Measurements from ENCODE around the gene HYAL2. TPM values are rescaled to one million over a fixed set of nuclear protein-coding genes. Genes with fewer than 3 reads are reported as not detected.
"Not testable (repeated sequence)": the region's sequence is repeated elsewhere in the genome, so short reads cannot be mapped to it uniquely, and the experiment has no call there.

Gene HYAL2
- total RNA-seq, 1 donor: 27.0 TPM

DNA sequence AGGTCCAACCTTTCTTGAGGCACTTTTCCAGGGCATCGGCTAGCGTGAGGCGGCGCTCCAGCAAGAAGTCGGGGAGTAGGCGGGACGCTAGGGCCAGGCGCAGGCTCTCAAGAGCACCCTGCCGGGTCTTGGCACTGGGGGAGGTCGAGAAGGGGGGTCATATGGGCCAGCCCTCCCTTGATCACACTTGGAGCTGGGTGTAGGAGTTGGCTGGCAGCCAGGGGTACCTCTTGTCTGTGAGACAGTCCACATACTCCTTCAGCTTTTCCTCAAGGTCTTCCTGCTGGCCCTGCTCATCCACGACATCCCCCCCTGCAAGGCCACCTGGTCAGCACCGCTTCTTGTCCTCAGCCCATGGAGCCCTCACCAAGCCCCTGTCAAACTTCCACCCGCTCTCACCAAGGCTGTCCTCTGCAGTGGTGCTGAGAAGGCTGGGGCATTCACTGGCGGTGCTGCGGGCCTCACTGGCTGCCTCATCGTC lies 32.3 kb downstream of the HYAL2 start:
- DNase-seq (ENCODE audit: low read depth): no peak
- no peak overlapping the region for H3K4me3 ChIP-seq (ENCODE audit: low read depth, low read length)
- TF ChIP-seq, protein P1, sequence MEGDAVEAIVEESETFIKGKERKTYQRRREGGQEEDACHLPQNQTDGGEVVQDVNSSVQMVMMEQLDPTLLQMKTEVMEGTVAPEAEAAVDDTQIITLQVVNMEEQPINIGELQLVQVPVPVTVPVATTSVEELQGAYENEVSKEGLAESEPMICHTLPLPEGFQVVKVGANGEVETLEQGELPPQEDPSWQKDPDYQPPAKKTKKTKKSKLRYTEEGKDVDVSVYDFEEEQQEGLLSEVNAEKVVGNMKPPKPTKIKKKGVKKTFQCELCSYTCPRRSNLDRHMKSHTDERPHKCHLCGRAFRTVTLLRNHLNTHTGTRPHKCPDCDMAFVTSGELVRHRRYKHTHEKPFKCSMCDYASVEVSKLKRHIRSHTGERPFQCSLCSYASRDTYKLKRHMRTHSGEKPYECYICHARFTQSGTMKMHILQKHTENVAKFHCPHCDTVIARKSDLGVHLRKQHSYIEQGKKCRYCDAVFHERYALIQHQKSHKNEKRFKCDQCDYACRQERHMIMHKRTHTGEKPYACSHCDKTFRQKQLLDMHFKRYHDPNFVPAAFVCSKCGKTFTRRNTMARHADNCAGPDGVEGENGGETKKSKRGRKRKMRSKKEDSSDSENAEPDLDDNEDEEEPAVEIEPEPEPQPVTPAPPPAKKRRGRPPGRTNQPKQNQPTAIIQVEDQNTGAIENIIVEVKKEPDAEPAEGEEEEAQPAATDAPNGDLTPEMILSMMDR (IDR thresholded peaks at IDR 0.05; ENCODE audit: insufficient read depth, low read length): no peak

DNA sequence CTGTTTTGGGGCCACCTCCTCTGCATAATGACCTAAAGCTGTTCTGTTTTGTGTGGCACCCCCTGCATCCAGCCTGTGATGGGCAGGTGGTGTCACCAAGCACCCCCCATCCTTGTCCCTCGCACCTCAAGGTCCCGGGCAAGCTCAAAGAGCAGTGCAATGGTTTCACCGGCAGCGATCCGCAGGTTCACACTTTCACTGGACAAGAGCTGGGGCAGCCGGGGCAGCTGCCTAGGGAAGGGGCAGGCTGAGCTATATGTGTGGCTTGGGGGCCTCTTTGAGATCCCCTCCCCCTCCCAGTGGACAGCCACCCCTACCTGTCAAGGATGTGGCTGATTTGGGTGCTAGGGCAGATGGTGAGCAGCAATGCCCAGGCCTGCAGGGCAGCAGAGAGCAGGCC lies 33.4 kb downstream of the HYAL2 start:
- TF ChIP-seq, protein P1 (IDR thresholded peaks at IDR 0.05; ENCODE audit: insufficient read depth, low read length): no peak
- no peak overlapping the region for H3K4me3 ChIP-seq (ENCODE audit: low read depth, low read length)
- DNase-seq (ENCODE audit: low read depth): no peak

DNA sequence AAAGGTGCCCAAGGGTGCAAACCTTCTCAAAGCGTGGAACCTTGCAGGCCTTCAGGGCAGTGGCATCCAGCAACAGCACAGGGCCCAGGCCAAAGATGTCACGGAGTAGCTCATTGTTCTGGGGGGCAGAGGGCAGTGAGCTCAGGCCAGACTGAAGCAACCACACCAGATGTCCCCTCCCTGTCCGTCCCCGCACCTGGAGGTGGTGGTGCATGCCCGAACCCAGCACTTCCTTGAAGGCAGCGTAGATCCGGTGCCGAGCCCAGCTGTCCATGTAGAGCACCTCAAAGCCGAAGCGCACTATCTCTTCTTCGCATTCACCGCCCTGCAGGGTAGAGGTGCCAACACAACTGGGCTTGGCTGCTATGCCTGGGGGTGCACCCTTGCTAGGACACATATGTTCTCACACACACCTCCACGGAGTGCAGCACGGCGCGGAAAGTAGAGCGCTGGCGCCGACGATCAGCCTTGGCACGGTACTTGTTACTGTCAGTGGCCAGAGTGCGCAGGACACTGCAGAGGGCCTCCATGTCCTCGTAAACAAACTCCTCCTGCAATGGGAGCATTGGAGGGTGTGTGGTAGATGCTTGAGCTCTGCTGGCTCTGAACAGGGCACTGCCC lies 34.0 kb downstream of the HYAL2 start:
- TF ChIP-seq, protein P1 (IDR thresholded peaks at IDR 0.05; ENCODE audit: insufficient read depth, low read length): no peak
- H3K4me3 ChIP-seq (ENCODE audit: low read depth, low read length): no peak overlapping the region
- DNase-seq (ENCODE audit: low read depth): no peak

DNA sequence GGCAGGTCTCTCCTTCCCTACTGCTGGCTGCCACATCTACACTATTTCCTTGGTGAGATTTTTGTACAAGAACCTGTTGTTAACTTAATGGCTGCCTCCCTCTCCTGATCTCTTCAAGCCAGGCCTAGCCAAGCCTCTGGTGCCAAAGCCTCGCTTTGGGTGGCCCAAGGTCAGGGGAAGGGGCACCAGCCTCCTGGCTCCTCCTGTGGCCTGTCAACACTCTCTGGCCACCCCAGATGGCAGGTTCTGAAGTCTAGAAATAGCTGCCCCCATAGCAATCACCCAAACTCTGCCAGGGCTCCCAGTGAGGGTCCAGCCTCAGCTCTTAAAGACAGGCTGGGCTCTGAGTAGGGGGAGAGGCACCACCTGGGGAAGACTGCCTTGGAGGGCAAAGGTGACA lies 35.3 kb downstream of the HYAL2 start:
- H3K4me3 ChIP-seq (ENCODE audit: low read depth, low read length): no peak overlapping the region
- no peak for DNase-seq (ENCODE audit: low read depth)
- TF ChIP-seq, protein P1 (IDR thresholded peaks at IDR 0.05; ENCODE audit: insufficient read depth, low read length): no peak

DNA sequence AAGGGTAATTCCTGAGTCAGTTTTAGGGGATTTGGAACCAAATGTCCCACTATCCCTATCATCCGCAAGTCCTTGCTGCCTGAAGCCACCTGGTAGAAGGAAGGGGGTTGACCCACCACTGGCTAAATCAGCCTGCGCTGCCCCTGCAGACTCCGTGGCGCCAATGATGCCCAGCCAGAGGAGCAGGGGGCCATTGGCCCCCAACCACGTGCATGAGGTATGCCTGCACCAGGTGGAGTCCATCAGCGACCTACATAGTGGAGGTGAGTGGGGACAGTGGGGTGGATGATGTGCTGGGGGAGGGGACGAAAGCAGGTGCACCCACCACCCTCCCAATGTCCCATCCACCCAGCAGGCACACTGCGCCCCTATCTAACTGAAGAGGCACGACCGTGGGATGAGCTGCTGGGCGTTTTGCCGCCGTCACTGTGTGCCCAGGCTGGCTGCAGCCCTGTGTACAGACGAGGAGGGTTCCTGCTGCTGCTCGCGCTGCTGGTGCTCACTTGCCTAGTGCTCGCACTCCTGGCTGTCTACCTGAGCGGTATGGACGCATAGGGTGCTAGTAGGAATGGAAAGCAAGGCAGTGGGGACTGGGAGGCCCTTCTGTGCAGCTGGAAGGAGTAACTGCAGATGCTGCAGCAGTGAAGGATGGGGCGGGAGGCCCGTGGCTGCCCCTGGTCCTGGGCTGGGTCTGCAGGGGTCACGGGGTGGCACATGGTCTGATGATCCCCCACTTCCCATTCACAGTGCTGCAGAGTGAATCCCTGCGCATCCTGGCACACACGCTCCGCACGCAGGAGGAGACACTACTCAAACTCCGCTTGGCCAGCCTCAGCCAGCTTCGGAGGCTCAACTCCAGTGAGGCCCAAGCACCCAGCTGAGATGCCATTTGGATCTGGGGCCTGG lies 36.0 kb downstream of the HYAL2 start:
- TF ChIP-seq, protein P1 (IDR thresholded peaks at IDR 0.05; ENCODE audit: insufficient read depth, low read length): no peak
- no peak overlapping the region for H3K4me3 ChIP-seq (ENCODE audit: low read depth, low read length)
- no peak for DNase-seq (ENCODE audit: low read depth)

DNA sequence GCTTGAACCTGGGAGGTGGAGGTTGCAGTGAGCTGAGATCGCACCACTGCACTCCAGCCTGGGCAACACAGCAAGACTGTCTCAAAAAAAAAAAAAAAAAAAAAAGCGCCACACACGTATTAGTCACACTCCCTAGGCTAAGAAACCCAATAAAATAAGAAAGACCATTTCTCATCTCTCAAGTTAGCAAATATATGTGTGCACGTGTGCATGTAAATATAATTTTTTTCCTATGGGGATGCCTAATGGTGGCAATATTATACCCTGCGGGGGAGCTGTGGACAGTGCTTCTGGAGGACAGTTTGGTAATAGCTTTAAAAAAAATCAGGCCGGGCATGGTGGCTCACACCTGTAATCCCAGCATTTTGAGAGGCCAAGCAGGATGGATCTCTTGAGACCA lies 38.4 kb downstream of the HYAL2 start:
- not testable (repeated sequence) for DNase-seq (ENCODE audit: low read depth)

DNA sequence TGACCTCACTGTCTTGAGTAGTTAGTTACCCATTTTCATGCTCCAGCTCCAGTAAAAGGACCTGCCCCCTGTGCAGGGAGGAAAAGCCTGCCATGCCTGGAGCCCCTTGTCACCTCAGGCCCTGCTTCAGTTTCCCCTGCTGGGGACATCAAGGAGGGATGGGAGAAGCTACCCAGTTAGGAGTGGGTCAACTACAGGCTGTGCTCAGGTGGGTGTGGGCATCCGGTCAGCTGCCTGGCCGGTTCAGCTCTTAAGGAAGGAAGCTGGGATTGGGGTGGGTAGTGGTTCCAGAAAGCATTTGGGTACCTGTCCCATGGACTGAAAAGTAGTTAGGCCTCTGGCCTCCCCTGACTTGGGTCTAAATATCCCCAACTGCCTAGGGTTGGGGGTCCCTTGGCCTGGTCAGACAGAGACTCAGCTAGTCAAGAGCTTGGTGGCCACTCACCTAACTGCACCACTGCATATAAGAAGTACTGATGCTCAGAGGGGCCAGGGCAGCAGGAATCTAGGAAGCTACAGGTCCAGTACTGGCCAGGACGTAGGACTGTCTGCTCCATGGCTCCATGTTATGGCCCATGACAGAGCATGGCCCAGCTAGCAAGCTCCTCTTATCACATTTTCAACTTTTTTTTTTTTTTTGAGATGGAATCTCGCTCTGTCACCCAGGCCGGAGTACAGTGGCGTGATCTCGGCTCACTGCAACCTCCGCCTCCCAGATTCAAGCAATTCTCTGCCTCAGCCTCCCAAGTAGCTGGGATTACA lies 43.1 kb downstream of the HYAL2 start:
- H3K4me3 ChIP-seq (ENCODE audit: low read depth, low read length): no peak overlapping the region
- TF ChIP-seq, protein P1 (IDR thresholded peaks at IDR 0.05; ENCODE audit: insufficient read depth, low read length): no peak
- no peak for DNase-seq (ENCODE audit: low read depth)

More for the DNA sequence above, 38.4 kb downstream of the HYAL2 start:
- H3K4me3 ChIP-seq (ENCODE audit: low read depth, low read length): not testable (repeated sequence)
